ENCODE results near the gene RASD2. TPM values are rescaled to one million over a fixed set of nuclear protein-coding genes. Genes with fewer than 3 reads are reported as not detected.
"Not testable (repeated sequence)": the region's sequence is repeated elsewhere in the genome, so short reads cannot be mapped to it uniquely, and the experiment has no call there.

RASD2 gene
- total RNA-seq, 4 donors from 2014 or later, result 0.06 to 0.26 (median 0.19) TPM; not detected in 1

- Histone ChIP-seq H3K9me3 (no peaks in the 10 kb centered on the region), H3K36me3 (no peaks in the 10 kb centered on the region), H3K4me3 (no peak overlapping the region), H3K27ac (no peak overlapping the region), H3K4me1 (no peaks in the 10 kb centered on the region), H3K27me3 (peaks cover 0 to 56% (median 0%) of the 10 kb centered on the region in 4 donors)
- DNase-seq, result no peak
- intact Hi-C loops (cut with DNase I), result no loop called here
- 79 to 87% methylated on average over 10 of the region's 10 CpGs for WGBS, 2 donors
- no peak for TF ChIP-seq POLR2A (IDR thresholded peaks at IDR 0.05)
- TF ChIP-seq CTCF (IDR thresholded peaks at IDR 0.05), result no peak
These were observed 31.2 kb upstream of the RASD2 start for GRCh38 chr22:35509451-35509850.

- Histone ChIP-seq H3K4me1 (no peaks in the 10 kb centered on the region), H3K4me3 (no peak overlapping the region), H3K36me3 (no peaks in the 10 kb centered on the region), H3K9me3 (no peaks in the 10 kb centered on the region), H3K27ac (no peak overlapping the region), H3K27me3 (peaks cover 0 to 55% (median 0%) of the 10 kb centered on the region in 4 donors)
- no peak for TF ChIP-seq CTCF (IDR thresholded peaks at IDR 0.05)
- no peak for TF ChIP-seq POLR2A (IDR thresholded peaks at IDR 0.05)
- intact Hi-C loops (cut with DNase I), result no loop called here
- DNase-seq, result no peak
- WGBS, 2 donors, result 92 to 100% methylated on average over 2 of the region's 2 CpGs
These were observed 30.7 kb upstream of the RASD2 start for GRCh38 chr22:35509960-35510359.

- no peak for DNase-seq
- H3K27ac ChIP-seq, result no peak overlapping the region
- no peaks in the 10 kb centered on the region for H3K36me3 ChIP-seq
- no peak overlapping the region for H3K4me3 ChIP-seq
- TF ChIP-seq CTCF (IDR thresholded peaks at IDR 0.05) (no peak), POLR2A (IDR thresholded peaks at IDR 0.05) (no peak)
- H3K9me3 ChIP-seq, result no peaks in the 10 kb centered on the region
- no peaks in the 10 kb centered on the region for H3K4me1 ChIP-seq
- WGBS, 2 donors, result 48 to 55% methylated on average over 5 to 6 of the region's 6 CpGs
- peaks cover 0 to 54% (median 0%) of the 10 kb centered on the region in 4 donors for H3K27me3 ChIP-seq
- intact Hi-C loops (cut with DNase I), result no loop called here
These were observed 30.1 kb upstream of the RASD2 start for GRCh38 chr22:35510481-35510934.

GRCh38 chr22:35510951-35511350 lies 29.7 kb upstream of the RASD2 start:
- no peaks in the 10 kb centered on the region for H3K9me3 ChIP-seq
- H3K4me1 ChIP-seq, result no peaks in the 10 kb centered on the region
- intact Hi-C loops (cut with DNase I), result no loop called here
- H3K4me3 ChIP-seq, result no peak overlapping the region
- no peaks in the 10 kb centered on the region for H3K36me3 ChIP-seq
- peaks cover 0 to 53% (median 0%) of the 10 kb centered on the region in 4 donors for H3K27me3 ChIP-seq
- no peak overlapping the region for H3K27ac ChIP-seq
- WGBS, 2 donors, result 62 to 87% methylated on average over 4 of the region's 4 CpGs
- no peak for DNase-seq
- TF ChIP-seq POLR2A (IDR thresholded peaks at IDR 0.05) (no peak), CTCF (IDR thresholded peaks at IDR 0.05) (no peak)

GRCh38 chr22:35514366-35514765 lies 26.3 kb upstream of the RASD2 start:
- no peaks in the 10 kb centered on the region for H3K4me1 ChIP-seq
- peaks cover 0 to 61% (median 0%) of the 10 kb centered on the region in 4 donors for H3K27me3 ChIP-seq
- no peaks in the 10 kb centered on the region for H3K9me3 ChIP-seq
- DNase-seq, result no peak
- intact Hi-C loops (cut with DNase I), result no loop called here
- 42 to 46% methylated on average over 2 of the region's 2 CpGs for WGBS, 2 donors
- no peak overlapping the region for H3K27ac ChIP-seq
- H3K36me3 ChIP-seq, result no peaks in the 10 kb centered on the region
- no peak for TF ChIP-seq CTCF (IDR thresholded peaks at IDR 0.05)
- TF ChIP-seq POLR2A (IDR thresholded peaks at IDR 0.05), result no peak
- H3K4me3 ChIP-seq, result no peak overlapping the region

- intact Hi-C loops (cut with DNase I), result not testable (repeated sequence)
- 90 to 100% methylated on average over 4 of the region's 4 CpGs for WGBS, 2 donors
These were observed 24.7 kb upstream of the RASD2 start for GRCh38 chr22:35515952-35516351.

More at GRCh38 chr22:35515952-35516351, 24.7 kb upstream of the RASD2 start:
- not testable (repeated sequence) for DNase-seq, H3K36me3 ChIP-seq, H3K4me1 ChIP-seq, H3K9me3 ChIP-seq, H3K4me3 ChIP-seq, H3K27ac ChIP-seq
- H3K27me3 ChIP-seq, result peaks cover 0 to 60% (median 0%) of the 10 kb centered on the region in 4 donors

All from esophagus squamous epithelium (tissue), 5 donors.